K562 (cell line): ENCODE measurements around the gene KCNK7. TPM values are rescaled to one million over a fixed set of nuclear protein-coding genes. Genes with fewer than 3 reads are reported as not detected.

Experiments
- ATAC-seq: fragments of 200-7000 bp; cut with Tn5 transposase; 3 replicates; pipeline ENCODE4 v1.9.1; 2020; ENCODE audit warnings: moderate library complexity
- BruUV-seq: library from RNA; stranded (reverse); fragments of 400-500 nt; replicated peaks from 2 replicates; lab custom pipeline; 2021; lab: Mats Ljungman, UMichigan
- CTCF ChIA-PET: fragments of 300-600 bp; formaldehyde crosslinking; extraction: SDS; loops from one replicate; lab custom pipeline; 2021; ENCODE audit warnings: low intra/inter-chr PET ratio; lab: Yijun Ruan, JAX
- POLR2A ChIA-PET: fragments of 300-600, 350-650 bp; sonication (Branson Sonifier 250); formaldehyde crosslinking; extraction: SDS; loops from one replicate; lab custom pipeline; 2021; ENCODE audit warnings: antibody characterized with exemption, inconsistent platforms; lab: Yijun Ruan, JAX
- DNase-seq, 4 experiments: peaks; one replicate each; pipeline versions ENCODE4 v3.0.0 to v3.0.0-alpha.2; 2011 to 2018; ENCODE audit warnings: low spot score in 3 of 4, mixed read lengths in 3 of 4; ENCODE audit errors: extremely low read depth in 1 of 4
- FAIRE-seq: peaks from 2 replicates; lab custom pipeline; 2011; peaks lifted over from hg19 to GRCh38; lab: Jason Lieb, UNC
- H2AFZ ChIP-seq: 2 replicates; pipeline ENCODE4 v1.6.0; 2011; ENCODE audit warnings: low read depth, low read length, control low read depth, inconsistent platforms
- H3K27ac ChIP-seq: fragments of 200-600 bp; 3 replicates; pipeline ENCODE4 v1.8.0; 2011; ENCODE audit warnings: low read depth, mild to moderate bottlenecking, control low read depth, inconsistent platforms, low read length, moderate library complexity, mixed read lengths; ENCODE audit errors: extremely low read depth
- H3K27me3 ChIP-seq, 2 experiments: fragments of 300-600 bp in 1 of 2; 2 replicates in 1 of 2; 3 replicates in 1 of 2; pipeline versions ENCODE4 v1.6.0 to v1.8.0; 2011; ENCODE audit warnings: inconsistent platforms in 2 of 2, low read length in 2 of 2, mild to moderate bottlenecking in 1 of 2, mixed read lengths in 1 of 2, moderate library complexity in 1 of 2; ENCODE audit not compliant: control insufficient read depth in 2 of 2, insufficient read depth in 2 of 2
- H3K36me3 ChIP-seq: fragments of 300-600 bp; 3 replicates; pipeline ENCODE4 v1.8.0; 2011; ENCODE audit warnings: mild to moderate bottlenecking, low read length, inconsistent platforms; ENCODE audit not compliant: control insufficient read depth, insufficient read depth
- H3K4me1 ChIP-seq, 2 experiments: fragments of 200-600 bp in 1 of 2; replicated peaks in 1 of 2; 2 replicates in 1 of 2; 3 replicates in 1 of 2; pipeline versions ENCODE4 v1.5.1 to v1.8.0; 2011; ENCODE audit warnings: inconsistent platforms in 2 of 2, low read length in 2 of 2, mild to moderate bottlenecking in 1 of 2, mixed read lengths in 1 of 2, moderate library complexity in 1 of 2; ENCODE audit not compliant: control insufficient read depth in 2 of 2, insufficient read depth in 2 of 2
- H3K4me2 ChIP-seq: 2 replicates; pipeline ENCODE4 v1.6.1; 2011; ENCODE audit warnings: low read length, control low read depth, inconsistent platforms, mixed read lengths; ENCODE audit not compliant: insufficient read depth
- H3K4me3 ChIP-seq: fragments of 200-600 bp; sonication (generic), shearing (Covaris generic); 2 replicates; pipeline ENCODE4 v1.5.1; 2016; ENCODE audit warnings: control low read depth, inconsistent platforms
- H3K79me2 ChIP-seq: fragments of 200-600 bp; 3 replicates; pipeline ENCODE4 v1.8.0; 2011; ENCODE audit warnings: low read length, inconsistent platforms; ENCODE audit not compliant: control insufficient read depth, insufficient read depth
- H3K9ac ChIP-seq, 2 experiments: 2 replicates each; pipeline versions ENCODE4 v1.6.0 to v1.6.1; 2011; ENCODE audit warnings: low read depth in 2 of 2, low read length in 2 of 2, control low read depth in 1 of 2, inconsistent platforms in 1 of 2, mild to moderate bottlenecking in 1 of 2, mixed read lengths in 1 of 2; ENCODE audit not compliant: insufficient read depth in 1 of 2
- H3K9me1 ChIP-seq: one replicate; pipeline ENCODE4 v1.6.0; 2011; ENCODE audit warnings: inconsistent platforms, mild to moderate bottlenecking, low read length, moderate library complexity; ENCODE audit not compliant: control insufficient read depth, insufficient read depth
- H3K9me3 ChIP-seq: replicated peaks from 2 replicates; pipeline ENCODE4 v1.5.1; 2011; ENCODE audit warnings: low read depth, low read length, inconsistent platforms; ENCODE audit not compliant: control insufficient read depth, insufficient read depth
- H4K20me1 ChIP-seq: replicated peaks from 2 replicates; pipeline ENCODE4 v1.6.1; 2011; ENCODE audit warnings: low read length, inconsistent platforms, mixed read lengths; ENCODE audit not compliant: control insufficient read depth, insufficient read depth
- CAMTA2 ChIP-seq: fragments of 250-450 bp; sonication (Bioruptor Pico); conservative IDR thresholded peaks from 2 replicates; pipeline ENCODE4 v1.5.1; 2022
- E4F1 ChIP-seq: fragments of 250-450 bp; sonication (Bioruptor Pico); IDR thresholded peaks from 2 replicates; pipeline ENCODE4 v1.5.0; 2021; ENCODE audit warnings: mild to moderate bottlenecking, borderline replicate concordance
- EWSR1 ChIP-seq: fragments of 450-650 bp; IDR thresholded peaks from 2 replicates; pipeline ENCODE4 v1.6.1; 2018; ENCODE audit warnings: borderline replicate concordance, mild to moderate bottlenecking, low read depth, moderate library complexity; ENCODE audit not compliant: partially characterized antibody
- FOXA1 ChIP-seq: fragments of 450-650 bp; IDR thresholded peaks from 2 replicates; pipeline ENCODE4 v1.6.1; 2016; ENCODE audit warnings: mild to moderate bottlenecking, borderline replicate concordance
- FOXP4 ChIP-seq: sonication (generic); formaldehyde crosslinking; IDR thresholded peaks from 2 replicates; pipeline ENCODE4 v1.8.0; 2022; ENCODE audit warnings: mild to moderate bottlenecking, missing genetic modification reagents, borderline replicate concordance
- HNRNPK ChIP-seq: fragments of 200-400 bp; formaldehyde crosslinking; IDR thresholded peaks from one replicate; pipeline ENCODE4 v1.6.1; 2018; ENCODE audit warnings: mild to moderate bottlenecking, low read depth, low read length; ENCODE audit not compliant: poor library complexity, severe bottlenecking
- KDM4B ChIP-seq, 2 experiments: fragments of 450-650 bp in 1 of 2; sonication (generic) in 1 of 2; IDR thresholded peaks; 2 replicates each; pipeline ENCODE4 v1.6.1; 2016 to 2017; ENCODE audit warnings: borderline replicate concordance in 2 of 2, antibody characterized with exemption in 1 of 2, low read depth in 1 of 2, mild to moderate bottlenecking in 1 of 2
- PHF21A ChIP-seq: fragments of 450-650 bp; IDR thresholded peaks from 2 replicates; pipeline ENCODE4 v1.6.1; 2017; ENCODE audit warnings: low read depth, borderline replicate concordance
- POLR2G ChIP-seq: fragments of 200-400 bp; formaldehyde crosslinking; IDR thresholded peaks from 2 replicates; pipeline ENCODE4 v1.6.1; 2017; ENCODE audit warnings: low read depth, mild to moderate bottlenecking, antibody characterized with exemption, low read length, moderate library complexity
- POLR3G ChIP-seq: IDR thresholded peaks from 2 replicates; pipeline ENCODE4 v1.6.1; 2011; ENCODE audit not compliant: insufficient read length, insufficient replicate concordance; ENCODE audit errors: extremely low read depth
- RBFOX2 ChIP-seq: fragments of 200-400 bp; formaldehyde crosslinking; IDR thresholded peaks from 2 replicates; pipeline ENCODE4 v1.6.1; 2017; ENCODE audit warnings: low read depth, mild to moderate bottlenecking, low read length, moderate library complexity
- RBM39 ChIP-seq: fragments of 200-400 bp; formaldehyde crosslinking; optimal IDR thresholded peaks from 2 replicates; pipeline ENCODE3; 2018; ENCODE audit warnings: low read depth, low read length
- TRIM28 ChIP-seq: fragments of 450-650 bp; IDR thresholded peaks from 2 replicates; pipeline ENCODE4 v1.6.1; 2017
- ZBTB7A ChIP-seq: IDR thresholded peaks from 2 replicates; pipeline ENCODE4 v1.6.1; 2011; ENCODE audit warnings: low read depth, mild to moderate bottlenecking, low read length, moderate library complexity, borderline replicate concordance; ENCODE audit not compliant: control insufficient read depth
- ZNF395 ChIP-seq: fragments of 200-800 bp; sonication (Bioruptor generic); IDR thresholded peaks from 2 replicates; pipeline ENCODE4 v1.6.1; 2017; ENCODE audit warnings: missing genetic modification characterization, missing compliant biosample characterization
- WGBS: fragments of 100-300 bp; shearing (Covaris generic); methylation state at CpG from one replicate; pipeline ENCODE4 v1.1.6; 2016; ENCODE audit warnings: low coverage, mixed read lengths; ENCODE audit not compliant: insufficient coverage; ENCODE audit errors: missing lambda C conversion rate; 5-methylcytosine and 5-hydroxymethylcytosine counted together
- in situ Hi-C: fragments of 300-500 bp; cut with MboI; formaldehyde crosslinking; loops from 4 replicates; pipeline ENCODE4 v1.15.0; 2018; ENCODE audit warnings: inconsistent platforms, mixed read lengths
- intact Hi-C: fragments of 100-400 bp; cut with micrococcal nuclease; formaldehyde crosslinking; loops from 2 replicates; pipeline ENCODE4 v1.14.2; 2022
- polyA plus RNA-seq, 8 experiments: library from polyadenylated mRNA; depleted of rRNA in 4 of 8; stranded (reverse) in 5 of 8; unstranded in 3 of 8; fragments of >200 nt; fragmentation: Nextera tagmentation in 2 of 8; fragmentation: Illumina TruSeq in 1 of 8; extraction: Ambion mirVana in 2 of 8; extraction: Trizol in 1 of 8; gene quantifications; 2 replicates each; pipeline versions ENCODE4 v1.2.1 to v1.2.3, GENCODE V29; 2011 to 2014; ENCODE audit warnings: inconsistent platforms in 1 of 8, missing spikeins in 1 of 8
- total RNA-seq, 7 experiments: library from RNA; depleted of rRNA in 6 of 7; stranded (reverse); fragments of >200 nt in 6 of 7; fragmentation: Illumina TruSeq in 2 of 7; extraction: Trizol in 2 of 7; gene quantifications; 2 replicates each; pipeline versions ENCODE4 v1.2.1 to v1.2.3, GENCODE V29; 2011 to 2021; ENCODE audit warnings: low replicate concordance in 1 of 7

Gene KCNK7
- total and polyA plus RNA-seq, 9 of the 15 experiments (the other 6 are each of a cell fraction or from before 2014, with no cell fraction given): 0.07 to 0.40 TPM; not detected in 7

DNA sequence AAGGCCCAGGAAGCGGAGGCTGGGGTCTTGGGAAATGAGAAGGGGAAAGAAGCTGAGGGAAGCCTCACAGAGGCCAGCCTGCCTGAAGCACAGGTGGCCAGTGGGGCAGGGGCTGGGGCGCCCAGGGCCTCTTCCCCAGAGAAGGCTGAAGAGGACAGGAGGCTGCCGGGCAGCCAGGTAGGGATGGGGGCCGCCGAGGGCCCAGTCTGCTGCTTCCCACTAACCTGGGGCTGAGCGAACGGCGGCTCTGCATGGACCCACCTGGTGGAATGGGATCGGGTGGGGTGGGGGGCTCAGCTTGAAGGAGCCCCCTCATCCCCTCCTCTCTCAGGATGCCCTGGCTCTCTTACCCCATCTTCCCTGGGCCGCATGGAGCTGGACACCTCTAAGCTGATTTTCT is 12.0 kb downstream of the KCNK7 start:
- Histone ChIP-seq H3K79me2 (peaks cover 6% of the 10 kb centered on the region), H3K4me1 (peaks cover 16 to 70% of the 10 kb centered on the region in 2 experiments), H3K9me3 (no peaks in the 10 kb centered on the region), H3K4me2 (no peak overlapping the region), H4K20me1 (0 out of 2 replicates have a peak, but pooled peaks cover 4% of the 10 kb centered on the region), H3K9ac (no peak overlapping the region), H3K36me3 (peaks cover 79% of the 10 kb centered on the region; the same call in 2 of the 3 replicates), H3K27ac (no peak overlapping the region), H3K4me3 (no peak overlapping the region), H2AFZ (no peak overlapping the region), H3K9me1 (peaks cover 4% of the 10 kb centered on the region), H3K27me3 (no peaks in the 10 kb centered on the region)
- FAIRE-seq (no peak), ATAC-seq (no peak), DNase-seq (no peak)
- ChIA-PET CTCF (no interaction called here), POLR2A (interaction anchor here (0.6 to 2.8 kb wide), 3 partner anchors 8 to 275 kb away, joined by 3 to 10 read pairs (median 5); partner anchors contain the start of gene EHBP1L1)
- peak; percentile 56; the same call in 1 of the 2 replicates for TF ChIP-seq POLR2G
- no peak for TF ChIP-seq PHF21A
- TF ChIP-seq ZNF395 (CRISPR knock-in tag): no peak
- TF ChIP-seq TRIM28: no peak
- no peak for TF ChIP-seq HNRNPK
- TF ChIP-seq KDM4B (IDR thresholded peaks at IDR 0.05; ENCODE audit: borderline replicate concordance in 2 of 2, low read depth in 1 of 2): no peak
- TF ChIP-seq E4F1 (CRISPR knock-in tag): no peak
- no peak for TF ChIP-seq CAMTA2 (CRISPR knock-in tag)
- no peak for TF ChIP-seq ZBTB7A
- TF ChIP-seq RBM39: no peak
- no peak for TF ChIP-seq FOXA1
- TF ChIP-seq RBFOX2: peak; percentile 66
- no peak for TF ChIP-seq POLR3G
- TF ChIP-seq FOXP4: no peak
- no peak for TF ChIP-seq EWSR1
- BruUV-seq: no TSS peak
- whole genome bisulfite sequencing: 89% methylated on average over 9 of the region's 10 CpGs
- in situ Hi-C loops: no loop called here
- intact Hi-C loops: no loop called here
